ENCODE measurements around the gene MINDY1. TPM values are rescaled to one million over a fixed set of nuclear protein-coding genes. Genes with fewer than 3 reads are reported as not detected.

Gene MINDY1
- total and polyA plus RNA-seq, 2 donors (not counting 3 experiments of a cell fraction or from before 2014, with no cell fraction given) = 12.0 to 15.4 TPM

DNA sequence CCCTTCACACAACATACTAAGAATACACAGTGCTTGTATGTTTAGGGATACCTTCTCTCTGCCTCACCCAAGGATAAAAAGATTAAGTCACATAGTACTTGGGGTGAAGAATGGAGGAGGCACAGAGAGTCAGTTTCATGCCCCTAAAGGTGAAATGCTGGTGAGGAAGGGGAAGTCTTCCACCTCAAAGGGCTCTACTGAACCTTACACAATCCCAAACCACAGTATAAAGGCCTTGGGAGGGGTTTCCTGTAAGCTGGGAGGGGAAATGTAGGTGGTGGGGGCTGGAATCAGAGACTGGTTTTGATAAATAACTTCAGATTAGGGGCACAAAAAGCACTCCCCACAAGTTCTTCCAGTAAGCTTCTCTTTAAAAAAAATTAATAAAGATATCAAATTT is 3.5 kb downstream of the MINDY1 start:
- peaks cover 32% of the 10 kb centered on the region for H3K4me1 ChIP-seq (ENCODE audit: control insufficient read depth, extremely low read depth, insufficient read depth, low read length)
- H3K9me3 ChIP-seq (replicated peaks; ENCODE audit: control insufficient read depth, insufficient read depth, low read length) = no peaks in the 10 kb centered on the region
- no peak overlapping the region for H2AFZ ChIP-seq (ENCODE audit: low read depth, low read length)
- no peaks in the 10 kb centered on the region for H3K79me2 ChIP-seq (ENCODE audit: control insufficient read depth, insufficient read depth, low read length)
- no peak overlapping the region for H3K9ac ChIP-seq (replicated peaks; ENCODE audit: extremely low read depth, insufficient read depth, low read length)
- FAIRE-seq (no peak), DNase-seq (ENCODE audit: low read depth, low spot score) (no peak)
- POLR2A ChIA-PET = no interaction called here
- no peaks in the 10 kb centered on the region for H3K27me3 ChIP-seq (ENCODE audit: control insufficient read depth in 2 of 2, insufficient read depth in 2 of 2, low read length in 2 of 2)
- no peaks in the 10 kb centered on the region for H3K36me3 ChIP-seq (ENCODE audit: control insufficient read depth in 2 of 2, extremely low read depth in 1 of 2, insufficient read depth in 2 of 2, low read length in 2 of 2)
- H3K4me3 ChIP-seq (replicated peaks in 1 of 3; ENCODE audit: insufficient read depth in 1 of 3, low read depth in 1 of 3, low read length in 3 of 3) = no peak overlapping the region
- TF ChIP-seq EZH2 (IDR thresholded peaks at IDR 0.05; ENCODE audit: borderline replicate concordance, low read depth, low read length, severe bottlenecking) (no peak), POLR2AphosphoS5 (IDR thresholded peaks at IDR 0.05; ENCODE audit: insufficient read depth, low read depth, low read length) (no peak), JUN (IDR thresholded peaks at IDR 0.05; ENCODE audit: borderline replicate concordance, insufficient read depth, insufficient read length, low read depth) (no peak), CTCF (IDR thresholded peaks at IDR 0.05; ENCODE audit: extremely low read depth in 1 of 2, insufficient read depth in 1 of 2, low read depth in 1 of 2, low read length in 2 of 2) (no peak), MYC (IDR thresholded peaks at IDR 0.05; ENCODE audit: low read depth, low read length) (no peak), FOS (IDR thresholded peaks at IDR 0.05; ENCODE audit: borderline replicate concordance, insufficient read depth, low read length) (no peak), GATA2 (IDR thresholded peaks at IDR 0.05; ENCODE audit: insufficient read depth, insufficient read length, low read depth, low read length) (no peak), POLR2A (IDR thresholded peaks at IDR 0.05; ENCODE audit: low read depth, low read length) (no peak)
- TF ChIP-seq, protein P1, sequence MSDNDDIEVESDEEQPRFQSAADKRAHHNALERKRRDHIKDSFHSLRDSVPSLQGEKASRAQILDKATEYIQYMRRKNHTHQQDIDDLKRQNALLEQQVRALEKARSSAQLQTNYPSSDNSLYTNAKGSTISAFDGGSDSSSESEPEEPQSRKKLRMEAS (IDR thresholded peaks at IDR 0.05; ENCODE audit: insufficient read depth, insufficient read length) = no peak
- BruUV-seq (replicated peaks) = no TSS peak
- H3K9me1 ChIP-seq (replicated peaks; ENCODE audit: control insufficient read depth, extremely low read depth, insufficient read depth, low read length) = no peaks in the 10 kb centered on the region
- no peak overlapping the region for H3K27ac ChIP-seq (ENCODE audit: insufficient read depth, low read depth, low read length)
- H3K4me2 ChIP-seq (ENCODE audit: insufficient read depth, low read length) = no peak overlapping the region
- dilution Hi-C loops (cut with MboI; ENCODE audit: extremely low pct_ligation_motif_present, low sequenced_read_pairs) = no loop called here
- CTCF ChIA-PET = interaction anchor here (12.3 kb wide), 1 partner anchor 22 kb away, joined by 278 read pairs; the partner anchor contains the start of genes ANXA9 and CERS2
- intact Hi-C loops (cut with micrococcal nuclease) = no loop called here
- H4K20me1 ChIP-seq (replicated peaks; ENCODE audit: control insufficient read depth, extremely low read depth, insufficient read depth, low read length) = no peaks in the 10 kb centered on the region

Measured in endothelial cell of umbilical vein (primary cell).